Choroid plexus epithelial cell (primary cell): ENCODE data around the gene TGFBR3.

Experiments
- DNase-seq: peaks from one replicate; pipeline ENCODE4 v3.0.0-alpha.2; 2010; ENCODE audit warnings: low read depth
- H3K4me3 ChIP-seq: 2 replicates; pipeline ENCODE4 v1.5.1; 2011; ENCODE audit warnings: low read depth, mild to moderate bottlenecking, control low read depth, low read length, moderate library complexity
- TF ChIP-seq, protein P1 (sequence below): conservative IDR thresholded peaks from 2 replicates; pipeline ENCODE4 v1.5.1; 2011; ENCODE audit warnings: low read depth, mild to moderate bottlenecking, control low read depth, inconsistent platforms, low read length, moderate library complexity

The TGFBR3 gene

DNA sequence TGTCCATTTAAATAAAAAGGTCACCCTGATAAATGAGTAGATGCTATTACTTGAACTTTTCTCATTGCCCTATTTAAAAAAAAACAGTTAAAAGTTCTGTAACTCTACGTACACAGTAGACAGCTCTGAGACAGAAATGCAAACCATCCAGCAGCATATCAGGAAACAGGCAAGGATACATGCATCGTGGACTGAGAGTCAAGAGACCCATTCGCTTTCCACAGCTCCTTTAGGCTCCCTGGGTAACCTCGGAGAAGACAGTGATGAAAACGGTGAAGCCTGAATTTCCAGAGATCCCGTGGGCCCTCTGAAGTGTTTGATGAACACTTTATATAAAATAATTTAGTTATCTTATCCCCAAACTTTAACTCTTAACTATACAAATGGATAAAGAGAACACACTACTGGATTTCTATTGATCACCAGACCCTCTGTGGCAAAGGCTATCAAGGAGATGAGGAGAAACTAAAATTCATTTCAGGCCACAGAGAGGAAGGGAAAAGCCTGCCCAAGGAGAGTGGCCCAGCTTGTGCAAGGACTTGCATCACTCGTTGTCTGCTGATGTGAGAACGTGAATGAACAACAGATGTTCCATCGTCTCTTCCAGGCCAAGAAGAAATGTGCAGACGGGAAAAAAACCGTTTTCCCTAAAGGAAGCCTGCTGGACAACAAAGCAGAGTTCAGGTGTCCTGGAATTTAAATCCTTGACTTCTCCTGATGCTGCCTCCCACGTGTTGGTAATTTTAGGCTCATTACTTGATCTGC, 131.0 kb downstream of the TGFBR3 start:
- DNase-seq = peak; percentile 48
- TF ChIP-seq, protein P1, sequence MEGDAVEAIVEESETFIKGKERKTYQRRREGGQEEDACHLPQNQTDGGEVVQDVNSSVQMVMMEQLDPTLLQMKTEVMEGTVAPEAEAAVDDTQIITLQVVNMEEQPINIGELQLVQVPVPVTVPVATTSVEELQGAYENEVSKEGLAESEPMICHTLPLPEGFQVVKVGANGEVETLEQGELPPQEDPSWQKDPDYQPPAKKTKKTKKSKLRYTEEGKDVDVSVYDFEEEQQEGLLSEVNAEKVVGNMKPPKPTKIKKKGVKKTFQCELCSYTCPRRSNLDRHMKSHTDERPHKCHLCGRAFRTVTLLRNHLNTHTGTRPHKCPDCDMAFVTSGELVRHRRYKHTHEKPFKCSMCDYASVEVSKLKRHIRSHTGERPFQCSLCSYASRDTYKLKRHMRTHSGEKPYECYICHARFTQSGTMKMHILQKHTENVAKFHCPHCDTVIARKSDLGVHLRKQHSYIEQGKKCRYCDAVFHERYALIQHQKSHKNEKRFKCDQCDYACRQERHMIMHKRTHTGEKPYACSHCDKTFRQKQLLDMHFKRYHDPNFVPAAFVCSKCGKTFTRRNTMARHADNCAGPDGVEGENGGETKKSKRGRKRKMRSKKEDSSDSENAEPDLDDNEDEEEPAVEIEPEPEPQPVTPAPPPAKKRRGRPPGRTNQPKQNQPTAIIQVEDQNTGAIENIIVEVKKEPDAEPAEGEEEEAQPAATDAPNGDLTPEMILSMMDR = no peak

DNA sequence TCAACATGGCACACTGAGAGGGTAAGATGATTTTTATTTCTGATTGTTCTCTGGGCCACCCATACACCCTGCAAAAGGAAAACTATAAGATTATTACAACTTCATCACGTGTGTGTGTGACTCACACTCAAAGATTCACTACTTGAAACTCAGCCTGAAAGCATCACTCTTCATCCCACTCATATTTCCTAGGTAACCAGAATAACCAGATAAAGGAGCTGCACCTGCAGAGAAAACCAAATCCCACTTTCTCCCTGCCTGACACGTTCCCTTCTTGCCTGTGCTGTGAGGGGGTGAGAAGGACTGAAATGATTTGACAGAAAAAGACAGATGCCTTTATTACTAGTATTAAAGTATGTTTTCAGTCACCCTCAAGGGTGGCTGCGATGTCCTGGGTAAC, 131.6 kb downstream of the TGFBR3 start:
- H3K4me3 ChIP-seq = no peak overlapping the region
- TF ChIP-seq, protein P1 = no peak
- DNase-seq = peak; percentile 57

More for the DNA sequence above, 131.0 kb downstream of the TGFBR3 start:
- no peak overlapping the region for H3K4me3 ChIP-seq

DNA sequence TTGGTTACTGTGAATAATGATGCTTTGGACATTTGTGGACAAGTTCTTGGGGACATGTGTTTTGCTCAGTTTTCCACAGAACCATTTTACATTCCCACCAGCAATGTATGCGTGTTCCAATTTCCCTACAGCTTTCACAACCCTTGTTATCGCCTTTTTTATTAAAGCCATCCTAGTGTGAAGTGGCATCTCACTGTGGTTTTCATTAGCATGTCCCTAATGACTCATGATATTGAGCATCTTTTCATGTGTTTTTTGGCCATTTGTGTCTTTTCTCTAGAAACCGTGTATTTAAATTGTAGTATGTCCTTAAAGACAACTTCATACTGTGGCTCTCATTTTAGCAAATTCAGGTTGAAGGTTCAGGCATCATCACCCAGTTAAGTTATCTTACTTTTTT, 132.1 kb downstream of the TGFBR3 start:
- no peak for DNase-seq
- no peak overlapping the region for H3K4me3 ChIP-seq

DNA sequence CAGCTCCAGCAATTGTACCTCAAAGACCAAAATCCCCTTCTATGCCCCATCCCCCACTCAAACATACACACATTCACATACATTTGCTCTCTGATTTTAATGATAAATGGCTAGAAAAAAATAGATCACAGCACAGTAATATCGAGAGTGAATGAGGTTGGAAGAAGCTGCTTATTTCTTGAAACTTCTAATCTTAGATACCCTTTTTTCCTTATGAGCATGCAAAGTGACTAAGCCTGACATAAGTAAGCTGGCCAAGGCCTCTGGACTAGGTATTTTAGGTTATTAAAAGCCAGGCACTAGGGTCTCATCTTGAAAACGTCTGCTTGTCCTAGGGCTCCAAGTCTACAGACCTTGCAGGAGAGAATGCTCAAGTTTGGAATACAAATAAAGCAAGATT, 133.6 kb downstream of the TGFBR3 start:
- no peak for DNase-seq
- no peak overlapping the region for H3K4me3 ChIP-seq
- TF ChIP-seq, protein P1 = no peak

More for the DNA sequence above, 132.1 kb downstream of the TGFBR3 start:
- TF ChIP-seq, protein P1 = no peak

DNA sequence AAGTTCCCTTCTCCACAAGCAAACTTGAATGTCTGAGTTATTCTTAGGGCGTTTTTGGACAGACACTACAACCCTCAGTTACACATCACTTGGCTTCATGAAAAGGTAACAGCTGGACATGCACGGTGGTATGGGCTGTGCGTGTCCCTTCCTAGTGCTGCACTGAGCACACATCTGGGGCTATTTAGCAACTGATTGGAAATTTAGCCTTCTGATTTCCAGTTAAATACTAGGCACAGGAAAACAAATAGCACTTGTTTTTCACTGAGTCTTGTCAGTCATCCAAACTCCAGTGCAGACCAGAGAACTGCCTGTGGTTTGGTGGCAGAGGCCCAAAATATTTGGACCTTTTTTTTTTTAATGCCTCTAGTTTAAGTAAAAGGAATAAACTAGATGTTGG, 134.7 kb downstream of the TGFBR3 start:
- TF ChIP-seq, protein P1 = no peak

DNA sequence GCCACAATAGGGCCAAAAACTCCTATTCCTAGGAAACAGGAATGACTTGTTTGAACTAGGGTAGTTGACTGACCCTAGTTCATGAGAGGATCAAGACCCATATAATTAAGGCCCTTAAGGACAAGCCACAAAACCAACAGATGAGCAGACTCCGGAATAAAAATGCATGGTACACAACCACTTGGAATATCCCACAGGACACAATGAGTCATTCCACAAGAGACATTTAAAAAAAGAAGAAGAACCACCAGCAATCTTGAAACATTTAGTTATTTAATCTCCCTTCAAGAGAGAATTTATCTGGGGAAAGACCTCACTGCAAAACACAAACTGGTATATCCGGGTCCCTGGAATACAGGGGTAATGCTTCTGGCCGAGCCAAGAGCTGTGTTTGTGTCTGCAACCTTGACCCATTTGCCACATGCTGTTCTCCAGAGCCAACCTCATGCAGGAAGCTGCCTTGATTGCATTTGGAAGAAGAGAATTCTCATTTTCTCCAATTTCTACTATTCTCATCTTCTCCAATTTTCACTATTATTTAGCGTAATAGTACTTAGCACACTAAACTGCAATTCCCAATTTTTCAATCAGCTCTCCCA, 135.5 kb downstream of the TGFBR3 start:
- TF ChIP-seq, protein P1 = no peak
- DNase-seq = no peak
- H3K4me3 ChIP-seq = no peak overlapping the region

More for the DNA sequence above, 134.7 kb downstream of the TGFBR3 start:
- peak; percentile 83 for DNase-seq
- no peak overlapping the region for H3K4me3 ChIP-seq
